GM21447 (cell line): ENCODE results near the gene BRI3BP.
"Not testable (repeated sequence)": the region's sequence is repeated elsewhere in the genome, so short reads cannot be mapped to it uniquely, and the experiment has no call there.

Source experiments
- ATAC-seq: cut with Tn5 transposase; IDR thresholded peaks from one replicate; pipeline ENCODE4 v1.9.1; 2021; ENCODE audit not compliant: unreplicated experiment

BRI3BP gene

GRCh38 chr12:125065021-125065918 is 71.8 kb downstream of the BRI3BP start, which contains the start of gene AACS:
AACS (plus strand) TSS chr12:125065435; CDS start chr12:125065585, 150 bp downstream.
- peak; percentile 88 for ATAC-seq

DNA sequence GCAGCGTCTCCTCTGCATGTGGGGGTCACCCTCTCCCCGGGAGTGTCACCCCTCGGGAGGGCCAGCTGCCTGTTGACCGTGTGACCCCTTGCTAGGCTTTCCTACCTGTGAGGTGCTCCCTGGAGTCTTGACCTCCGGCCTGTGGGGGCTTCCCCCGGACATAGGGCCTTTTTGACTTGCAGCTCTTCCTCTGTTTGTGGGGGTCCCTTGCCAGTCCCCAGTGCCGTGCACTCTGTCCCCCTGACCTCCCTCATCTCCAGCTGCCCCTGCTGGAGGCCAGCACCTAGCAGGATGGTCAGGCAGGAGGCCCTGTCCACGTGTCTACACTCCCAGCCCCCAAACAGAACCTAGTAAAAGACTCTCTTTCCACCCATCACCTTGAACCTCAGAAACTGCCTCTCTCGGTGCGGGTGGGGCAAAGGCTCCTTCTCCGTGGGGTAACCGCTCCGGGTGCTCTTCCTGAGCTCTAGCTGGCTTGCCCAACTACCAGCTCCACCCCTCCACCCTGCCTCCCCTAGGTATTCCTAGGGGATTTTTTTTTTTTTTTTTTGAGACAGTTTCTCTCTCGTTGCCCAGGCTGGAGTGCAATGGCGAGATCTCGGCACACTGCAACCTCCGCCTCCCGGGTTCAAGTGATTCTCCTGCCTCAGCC is 72.6 kb downstream of the BRI3BP start:
- ATAC-seq: no peak

DNA sequence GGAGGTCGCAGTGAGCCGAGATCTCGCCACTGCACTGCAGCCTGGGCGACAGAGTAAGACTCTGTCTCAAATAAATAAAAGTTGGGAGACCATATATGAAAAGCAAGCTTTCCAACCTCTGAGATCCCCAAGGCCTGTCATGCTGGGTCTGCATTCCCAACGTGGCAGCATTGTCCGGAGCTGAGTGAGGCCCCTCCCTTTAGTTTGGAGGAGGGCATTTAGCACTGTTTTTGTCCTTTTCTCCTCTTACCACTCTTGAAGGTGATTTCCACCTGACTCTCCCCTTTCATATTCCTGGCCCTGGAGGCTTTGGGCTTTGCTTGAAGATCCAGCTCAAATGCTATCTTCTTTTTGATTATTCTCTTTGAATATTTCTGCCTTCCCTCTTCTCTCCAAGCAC is 74.9 kb downstream of the BRI3BP start:
- ATAC-seq: no peak

- no peak for ATAC-seq
These were observed 76.2 kb downstream of the BRI3BP start for GRCh38 chr12:125069616-125070015.

DNA sequence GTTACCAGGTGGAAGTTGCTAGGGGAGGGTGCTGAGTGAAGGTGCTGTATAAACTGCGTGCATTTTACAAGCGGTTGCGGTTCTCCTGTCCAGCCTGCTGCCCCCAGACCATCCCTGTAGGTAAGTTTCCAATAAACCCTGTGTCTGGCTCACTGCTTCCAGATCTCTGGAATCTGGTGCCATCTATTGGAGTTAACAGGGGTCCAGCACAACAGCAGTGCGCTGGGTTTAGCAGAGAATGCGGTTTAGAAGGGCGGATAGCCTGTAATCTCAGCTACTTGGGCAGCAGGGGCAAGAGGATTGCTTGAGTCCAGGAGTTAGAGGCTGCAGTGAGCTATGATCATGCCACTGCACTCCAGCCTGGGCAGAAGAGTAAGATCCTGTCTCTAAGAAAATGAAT is 76.7 kb downstream of the BRI3BP start:
- no peak for ATAC-seq

- ATAC-seq: no peak
These were observed 77.4 kb downstream of the BRI3BP start for GRCh38 chr12:125070661-125071390.

DNA sequence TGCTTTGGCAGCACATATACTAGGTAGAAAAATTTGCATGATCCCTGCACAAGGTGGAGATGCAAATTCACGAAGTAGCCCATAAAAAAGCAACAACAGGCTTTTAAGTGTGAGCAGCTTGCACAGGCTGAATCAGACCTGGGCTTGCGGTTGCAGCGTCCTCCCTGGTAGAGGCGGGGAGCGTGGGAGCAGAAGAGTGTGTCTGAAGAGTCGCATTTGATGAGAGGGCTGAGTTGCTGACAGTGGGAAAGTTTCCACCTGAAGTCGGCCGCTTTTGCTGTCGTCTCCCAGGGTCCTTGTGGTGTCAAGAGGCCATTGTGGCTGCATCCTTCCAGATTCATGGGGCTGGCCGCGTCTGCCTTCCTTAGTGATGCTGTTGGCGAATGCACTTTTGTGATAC is 78.0 kb downstream of the BRI3BP start:
- no peak for ATAC-seq

DNA sequence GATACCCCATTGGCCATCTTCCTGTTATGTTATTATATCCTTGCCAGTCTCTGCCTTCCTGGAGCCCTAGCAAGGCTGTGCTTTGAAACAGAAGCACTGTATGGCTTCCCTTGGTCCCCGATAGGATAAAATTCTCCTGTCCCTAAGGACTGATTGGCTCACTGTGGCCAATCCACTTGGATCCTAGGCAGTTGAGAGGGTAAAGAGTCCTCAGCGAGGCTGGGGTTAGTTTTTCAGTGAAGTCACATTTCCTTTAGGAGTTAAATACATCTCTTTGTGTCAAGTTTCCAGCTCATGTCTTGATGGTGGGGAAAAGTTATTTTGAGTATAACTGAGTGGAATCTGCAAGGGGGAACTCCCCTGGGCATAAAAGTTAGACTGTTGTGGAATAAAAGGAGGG is 79.1 kb downstream of the BRI3BP start:
- ATAC-seq: no peak

DNA sequence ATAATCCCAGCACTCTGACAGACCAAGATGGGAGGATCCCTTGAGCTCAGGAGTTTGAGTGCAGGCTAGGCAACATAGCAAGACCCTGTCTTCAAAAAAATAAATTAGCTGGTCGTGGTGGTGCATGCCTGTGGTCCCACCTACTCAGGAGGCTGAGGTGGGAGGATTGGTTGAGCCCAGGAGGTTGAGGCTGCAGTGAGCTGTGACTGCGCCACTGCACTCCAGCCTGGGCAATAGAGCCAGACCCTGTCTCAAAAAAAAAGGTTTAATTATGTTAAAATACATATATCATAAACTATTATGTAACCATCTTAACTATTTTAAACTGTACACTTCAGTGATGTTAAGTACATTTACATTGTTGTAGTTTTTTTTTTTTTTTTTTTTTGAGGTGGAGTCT is 80.8 kb downstream of the BRI3BP start:
- not testable (repeated sequence) for ATAC-seq

GRCh38 chr12:125076103-125076502 is 82.7 kb downstream of the BRI3BP start:
- no peak for ATAC-seq

- no peak for ATAC-seq
These were observed 85.6 kb downstream of the BRI3BP start for GRCh38 chr12:125079084-125079483.

DNA sequence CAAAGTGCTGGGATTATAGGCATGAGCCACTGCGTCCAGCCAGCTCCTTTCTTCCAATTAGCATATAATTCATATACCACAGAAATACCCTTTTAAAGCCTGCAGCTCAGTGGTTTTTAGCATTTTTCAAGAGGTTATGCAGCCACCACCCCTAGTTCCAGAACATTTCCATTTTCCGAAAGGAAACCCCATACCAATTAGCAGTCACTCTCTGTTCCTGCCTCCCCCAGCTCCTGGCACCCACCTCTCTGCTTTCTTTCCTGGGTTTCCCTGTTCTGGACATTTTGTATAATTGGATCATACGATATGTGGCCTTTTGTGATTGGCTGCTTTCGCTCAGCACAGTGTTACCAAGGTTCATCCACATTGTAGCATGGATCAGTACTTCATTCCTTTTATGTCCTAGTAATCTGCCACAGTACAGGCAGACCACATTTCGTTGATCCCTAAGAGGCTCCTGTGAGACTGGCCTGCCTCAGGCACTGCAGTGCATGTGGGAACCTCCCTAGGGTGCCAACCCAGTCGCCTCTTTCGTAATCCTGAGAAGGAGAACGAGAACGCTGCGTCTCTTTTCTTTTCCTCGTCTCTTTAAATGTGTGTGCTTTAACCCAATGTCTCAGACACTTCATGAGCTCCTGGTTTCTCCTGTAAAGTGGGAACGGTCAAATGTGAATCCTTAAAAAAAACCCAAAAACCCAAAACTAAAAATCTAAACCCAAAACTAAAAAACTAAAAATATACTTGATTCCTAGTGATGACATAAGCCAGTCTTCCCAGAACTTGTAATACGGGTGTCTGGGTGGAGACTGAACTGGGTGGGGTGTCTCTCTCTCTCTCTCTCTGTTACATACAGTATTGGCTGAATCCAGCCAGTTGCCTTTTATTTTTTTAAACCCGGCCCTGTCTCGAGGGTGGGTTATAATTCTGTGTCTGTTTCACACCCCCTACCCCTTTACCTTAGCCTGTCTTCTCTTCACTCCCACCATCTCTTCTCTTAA is 86.5 kb downstream of the BRI3BP start:
- no peak for ATAC-seq
